Panc1 (cell line): ENCODE data around the gene ABTB2. TPM values are rescaled to one million over a fixed set of nuclear protein-coding genes. Genes with fewer than 3 reads are reported as not detected.

Source experiments
- ATAC-seq: fragments of 200-7000 bp; cut with Tn5 transposase; 2 replicates; pipeline ENCODE4 v1.9.1; 2020; ENCODE audit warnings: mild to moderate bottlenecking, moderate library complexity
- BruUV-seq: library from RNA; stranded (reverse); fragments of 400-500 nt; replicated peaks from 2 replicates; lab custom pipeline; 2021; lab: Mats Ljungman, UMichigan
- CTCF ChIA-PET: fragments of 300-600 bp; sonication (Branson Sonifier 250); formaldehyde crosslinking; loops from one replicate; lab custom pipeline; 2022; ENCODE audit warnings: antibody characterized with exemption; lab: Charles Lee
- POLR2A ChIA-PET: fragments of 300-600 bp; sonication (Branson Sonifier 250); formaldehyde crosslinking; loops from one replicate; lab custom pipeline; 2022; ENCODE audit warnings: antibody characterized with exemption; lab: Charles Lee
- DNase-seq: peaks from one replicate; pipeline ENCODE4 v3.0.0-alpha.2; 2010; ENCODE audit warnings: low read depth, low spot score
- H3K27ac ChIP-seq: 2 replicates; pipeline ENCODE4 v1.5.1; 2011; ENCODE audit warnings: mild to moderate bottlenecking, low read length, inconsistent platforms
- H3K27me3 ChIP-seq: fragments of 200-500 bp; sonication (Bioruptor generic); 2 replicates; pipeline ENCODE4 v1.6.0; 2014; ENCODE audit warnings: low read length, inconsistent platforms; ENCODE audit not compliant: control insufficient read depth, insufficient read depth
- H3K36me3 ChIP-seq: fragments of 200-500 bp; sonication (Bioruptor generic); 2 replicates; pipeline ENCODE4 v1.5.1; 2014; ENCODE audit warnings: inconsistent platforms, mild to moderate bottlenecking, low read length, moderate library complexity; ENCODE audit not compliant: control insufficient read depth, insufficient read depth
- H3K4me1 ChIP-seq: 2 replicates; pipeline ENCODE4 v1.5.1; 2011; ENCODE audit warnings: inconsistent platforms, mild to moderate bottlenecking, low read length, moderate library complexity; ENCODE audit not compliant: control insufficient read depth, insufficient read depth
- H3K4me3 ChIP-seq, 2 experiments: 2 replicates each; pipeline ENCODE4 v1.5.1; 2011 to 2012; ENCODE audit warnings: low read depth in 2 of 2, low read length in 2 of 2, mild to moderate bottlenecking in 2 of 2, inconsistent platforms in 1 of 2, moderate library complexity in 1 of 2
- H3K9me3 ChIP-seq: fragments of 200-500 bp; sonication (Bioruptor generic); 2 replicates; pipeline ENCODE4 v1.5.1; 2014; ENCODE audit warnings: low read depth, mild to moderate bottlenecking, inconsistent platforms, low read length, moderate library complexity; ENCODE audit not compliant: control insufficient read depth, insufficient read depth
- POLR2AphosphoS5 ChIP-seq: IDR thresholded peaks from 2 replicates; pipeline ENCODE4 v1.6.1; 2012; ENCODE audit warnings: mild to moderate bottlenecking, low read depth, low read length, moderate library complexity
- REST ChIP-seq, 2 experiments: IDR thresholded peaks; 2 replicates each; pipeline ENCODE4 v1.6.1; 2011 to 2012; ENCODE audit warnings: low read depth in 2 of 2, control low read depth in 1 of 2, low read length in 1 of 2, mild to moderate bottlenecking in 1 of 2, moderate library complexity in 1 of 2; ENCODE audit not compliant: insufficient read depth in 1 of 2
- SIN3A ChIP-seq: IDR thresholded peaks from 2 replicates; pipeline ENCODE4 v1.6.1; 2012; ENCODE audit warnings: low read depth, mild to moderate bottlenecking, low read length, moderate library complexity, borderline replicate concordance; ENCODE audit not compliant: insufficient read depth
- TCF7L2 ChIP-seq: IDR thresholded peaks from 2 replicates; pipeline ENCODE4 v1.6.1; 2011; ENCODE audit warnings: mild to moderate bottlenecking, low read depth, low read length, inconsistent platforms
- in situ Hi-C: cut with HindIII; loops from 2 replicates; pipeline ENCODE4 v1.10.0; 2016; ENCODE audit warnings: low sequenced_read_pairs, low pct_unique_long_range_greater_than_20kb
- intact Hi-C: fragments of 100-400 bp; cut with micrococcal nuclease; formaldehyde crosslinking; loops from one replicate; pipeline ENCODE4 v1.10.0; 2022; ENCODE audit not compliant: unreplicated experiment
- total RNA-seq: library from RNA; stranded (reverse); gene quantifications from one replicate; pipeline ENCODE4 v1.2.1, GENCODE V29; 2021; ENCODE audit not compliant: unreplicated experiment
- TF ChIP-seq, protein P1 (sequence below): fragments of 450-650 bp; IDR thresholded peaks from 2 replicates; pipeline ENCODE4 v1.5.1; 2017; ENCODE audit warnings: mild to moderate bottlenecking

ABTB2 gene
- total RNA-seq, 1 experiment from 2014 or later = 22.7 TPM

GRCh38 chr11:34160049-34160721, 197.6 kb downstream of the ABTB2 start:
- BruUV-seq = no TSS peak
- Histone ChIP-seq H3K27me3 (no peaks in the 10 kb centered on the region), H3K4me1 (peaks cover 10% of the 10 kb centered on the region), H3K36me3 (no peaks in the 10 kb centered on the region), H3K27ac (no peak overlapping the region), H3K4me3 (no peak overlapping the region), H3K9me3 (no peaks in the 10 kb centered on the region)
- TF ChIP-seq POLR2AphosphoS5 (peak; percentile 48; the same call in 1 of the 2 replicates), REST (IDR thresholded peaks at IDR 0.05; ENCODE audit: insufficient read depth in 1 of 2, low read depth in 2 of 2, low read length in 1 of 2) (no peak)
- in situ Hi-C loops = no loop called here
- POLR2A ChIA-PET = interaction anchor here (0.8 kb wide), 1 partner anchor 44 kb away, joined by 7 read pairs; no protein-coding TSS in a partner anchor
- no peak for ATAC-seq
- intact Hi-C loops = no loop called here
- DNase-seq = no peak
- CTCF ChIA-PET = interaction anchor here (0.7 kb wide), 1 partner anchor 171 kb away, joined by 4 read pairs; no protein-coding TSS in a partner anchor

GRCh38 chr11:34158661-34159060, 199.1 kb downstream of the ABTB2 start:
- Histone ChIP-seq H3K4me3 (no peak overlapping the region), H3K27me3 (no peaks in the 10 kb centered on the region), H3K36me3 (no peaks in the 10 kb centered on the region), H3K27ac (no peak overlapping the region), H3K9me3 (no peaks in the 10 kb centered on the region), H3K4me1 (peaks cover 20% of the 10 kb centered on the region)
- intact Hi-C loops = loop anchor here (10.0 kb wide), 1 partner anchor 336 kb away; no protein-coding TSS in a partner anchor
- ATAC-seq (no peak), DNase-seq (no peak)
- ChIA-PET POLR2A (interaction anchor here (0.5 kb wide), 1 partner anchor 110 kb away, joined by 3 read pairs; no protein-coding TSS in a partner anchor), CTCF (interaction anchor here (0.5 to 0.6 kb wide), 2 partner anchors 26 to 204 kb away, joined by 3 to 4 read pairs; no protein-coding TSS in a partner anchor)
- in situ Hi-C loops = no loop called here
- BruUV-seq = no TSS peak
- no peak for TF ChIP-seq SIN3A
- no peak for TF ChIP-seq REST (IDR thresholded peaks at IDR 0.05; ENCODE audit: insufficient read depth in 1 of 2, low read depth in 2 of 2, low read length in 1 of 2)
- TF ChIP-seq, protein P1, sequence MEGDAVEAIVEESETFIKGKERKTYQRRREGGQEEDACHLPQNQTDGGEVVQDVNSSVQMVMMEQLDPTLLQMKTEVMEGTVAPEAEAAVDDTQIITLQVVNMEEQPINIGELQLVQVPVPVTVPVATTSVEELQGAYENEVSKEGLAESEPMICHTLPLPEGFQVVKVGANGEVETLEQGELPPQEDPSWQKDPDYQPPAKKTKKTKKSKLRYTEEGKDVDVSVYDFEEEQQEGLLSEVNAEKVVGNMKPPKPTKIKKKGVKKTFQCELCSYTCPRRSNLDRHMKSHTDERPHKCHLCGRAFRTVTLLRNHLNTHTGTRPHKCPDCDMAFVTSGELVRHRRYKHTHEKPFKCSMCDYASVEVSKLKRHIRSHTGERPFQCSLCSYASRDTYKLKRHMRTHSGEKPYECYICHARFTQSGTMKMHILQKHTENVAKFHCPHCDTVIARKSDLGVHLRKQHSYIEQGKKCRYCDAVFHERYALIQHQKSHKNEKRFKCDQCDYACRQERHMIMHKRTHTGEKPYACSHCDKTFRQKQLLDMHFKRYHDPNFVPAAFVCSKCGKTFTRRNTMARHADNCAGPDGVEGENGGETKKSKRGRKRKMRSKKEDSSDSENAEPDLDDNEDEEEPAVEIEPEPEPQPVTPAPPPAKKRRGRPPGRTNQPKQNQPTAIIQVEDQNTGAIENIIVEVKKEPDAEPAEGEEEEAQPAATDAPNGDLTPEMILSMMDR = no peak
- TF ChIP-seq TCF7L2 = no peak
- no peak for TF ChIP-seq POLR2AphosphoS5
